Common myeloid progenitor, CD34-positive (primary cell): ENCODE measurements around the gene IQCK.
A peak's percentile ranks its signal among the peaks of the same experiment; 100 is the strongest.

Experiments
- CTCF ChIA-PET: fragments of 350-600 bp; sonication (Branson Sonifier 250); formaldehyde crosslinking; loops from one replicate; lab custom pipeline; 2021; ENCODE audit warnings: antibody characterized with exemption; lab: Charles Lee
- POLR2A ChIA-PET: fragments of 350-600 bp; sonication (Branson Sonifier 250); formaldehyde crosslinking; loops from one replicate; lab custom pipeline; 2021; ENCODE audit warnings: antibody characterized with exemption; lab: Charles Lee
- DNase-seq, 3 donors: peaks; one replicate each; pipeline versions ENCODE4 v3.0.0 to v3.0.0-alpha.2; 2013
- H3K27ac ChIP-seq, 2 experiments: 1 replicate in 1 of 2; 2 replicates in 1 of 2; pipeline ENCODE4 v1.7.0; 2013; ENCODE audit warnings: inconsistent platforms in 2 of 2, low read length in 2 of 2, mild to moderate bottlenecking in 2 of 2, low read depth in 1 of 2, moderate library complexity in 1 of 2; ENCODE audit not compliant: severe bottlenecking in 2 of 2, insufficient read depth in 1 of 2, poor library complexity in 1 of 2
- H3K27me3 ChIP-seq, 5 experiments: replicated peaks in 2 of 5; 1 replicate in 3 of 5; 2 replicates in 2 of 5; pipeline versions ENCODE4 v1.6.1 to v1.7.0; 2013; ENCODE audit warnings: low read length in 4 of 5, mild to moderate bottlenecking in 2 of 5, moderate library complexity in 2 of 5, inconsistent platforms in 1 of 5; ENCODE audit not compliant: insufficient read depth in 5 of 5, control insufficient read depth in 4 of 5
- H3K36me3 ChIP-seq, 4 experiments: 1 replicate in 2 of 4; 2 replicates in 2 of 4; pipeline versions ENCODE4 v1.6.1 to v1.7.0; 2013; ENCODE audit warnings: low read length in 3 of 4, control low read depth in 1 of 4, mild to moderate bottlenecking in 1 of 4; ENCODE audit not compliant: control insufficient read depth in 4 of 4, insufficient read depth in 4 of 4
- H3K4me1 ChIP-seq, 4 experiments: 1 replicate in 3 of 4; 2 replicates in 1 of 4; pipeline versions ENCODE4 v1.6.1 to v1.7.1; 2013; ENCODE audit warnings: low read length in 3 of 4, mild to moderate bottlenecking in 3 of 4, control low read depth in 1 of 4, inconsistent platforms in 1 of 4, moderate library complexity in 1 of 4; ENCODE audit not compliant: control insufficient read depth in 4 of 4, insufficient read depth in 4 of 4; ENCODE audit errors: control extremely low read depth in 1 of 4
- H3K4me3 ChIP-seq, 7 experiments: 1 replicate in 4 of 7; 2 replicates in 3 of 7; pipeline versions ENCODE4 v1.5.1 to v1.7.0; 2013; ENCODE audit warnings: mild to moderate bottlenecking in 7 of 7, low read length in 6 of 7, moderate library complexity in 6 of 7, inconsistent platforms in 2 of 7, low read depth in 2 of 7, control low read depth in 1 of 7; ENCODE audit not compliant: insufficient read depth in 4 of 7, control insufficient read depth in 1 of 7; ENCODE audit errors: extremely low read depth in 1 of 7
- H3K9me3 ChIP-seq, 5 experiments: 1 replicate in 4 of 5; 2 replicates in 1 of 5; pipeline versions ENCODE4 v1.6.1 to v1.7.1; 2013; ENCODE audit warnings: low read length in 4 of 5, mild to moderate bottlenecking in 2 of 5, inconsistent platforms in 1 of 5, low read depth in 1 of 5, moderate library complexity in 1 of 5; ENCODE audit not compliant: control insufficient read depth in 4 of 5, insufficient read depth in 2 of 5; ENCODE audit errors: control extremely low read depth in 1 of 5
- WGBS: methylation state at CpG from one replicate; pipeline ENCODE4 v1.1.5; 2013; ENCODE audit not compliant: insufficient coverage; 5-methylcytosine and 5-hydroxymethylcytosine counted together

Gene IQCK

GRCh38 chr16:19735074-19735867 lies 17.2 kb downstream of the IQCK start:
- 85% methylated on average over 7 of the region's 9 CpGs for WGBS
- CTCF ChIA-PET: interaction anchor here (0.7 to 1.5 kb wide), 2 partner anchors 12 to 13 kb away, joined by 4 read pairs; no protein-coding TSS in a partner anchor

GRCh38 chr16:19737306-19738038 lies 19.4 kb downstream of the IQCK start:
- CTCF ChIA-PET: no interaction called here
- H3K9me3 ChIP-seq: no peaks in the 10 kb centered on the region
- H3K4me3 ChIP-seq: no peak overlapping the region
- H3K27ac ChIP-seq: no peak overlapping the region
- H3K36me3 ChIP-seq: no peaks in the 10 kb centered on the region
- WGBS: 50% methylated on average over 11 of the region's 12 CpGs
- peak in 1 of 3 donors; percentile 15 for DNase-seq
- POLR2A ChIA-PET: interaction anchor here (0.6 kb wide), 1 partner anchor 204 kb away, joined by 3 read pairs; no protein-coding TSS in a partner anchor
- H3K4me1 ChIP-seq: peaks cover 0 to 9% (median 2%) of the 10 kb centered on the region in 4 experiments
- no peaks in the 10 kb centered on the region for H3K27me3 ChIP-seq

More at GRCh38 chr16:19735074-19735867, 17.2 kb downstream of the IQCK start:
- Histone ChIP-seq H3K4me3 (no peak overlapping the region), H3K27me3 (no peaks in the 10 kb centered on the region), H3K27ac (no peak overlapping the region), H3K9me3 (no peaks in the 10 kb centered on the region), H3K36me3 (no peaks in the 10 kb centered on the region), H3K4me1 (peaks cover 0 to 9% (median 2%) of the 10 kb centered on the region in 4 experiments)
- POLR2A ChIA-PET: no interaction called here
- DNase-seq: no peak

- H3K27ac ChIP-seq: no peak overlapping the region
- no peaks in the 10 kb centered on the region for H3K27me3 ChIP-seq
- WGBS: 100% methylated on average over 1 of the region's 1 CpG
- no peaks in the 10 kb centered on the region for H3K9me3 ChIP-seq
- H3K4me1 ChIP-seq: peaks cover 0 to 9% (median 2%) of the 10 kb centered on the region in 4 experiments
- H3K4me3 ChIP-seq: no peak overlapping the region
- ChIA-PET POLR2A (no interaction called here), CTCF (no interaction called here)
- DNase-seq: no peak
- H3K36me3 ChIP-seq: no peaks in the 10 kb centered on the region
Observed at GRCh38 chr16:19741354-19741753, 23.3 kb downstream of the IQCK start.

- Histone ChIP-seq H3K4me3 (no peak overlapping the region), H3K27ac (no peak overlapping the region), H3K36me3 (no peaks in the 10 kb centered on the region), H3K9me3 (no peaks in the 10 kb centered on the region), H3K4me1 (peaks cover 0 to 3% (median 0%) of the 10 kb centered on the region in 4 experiments), H3K27me3 (no peaks in the 10 kb centered on the region)
- ChIA-PET CTCF (no interaction called here), POLR2A (interaction anchor here (0.6 kb wide), 1 partner anchor 667 kb away, joined by 4 read pairs; no protein-coding TSS in a partner anchor)
- DNase-seq: no peak
Observed at GRCh38 chr16:19743816-19744159, 25.7 kb downstream of the IQCK start.

- H3K27me3 ChIP-seq: no peaks in the 10 kb centered on the region
- ChIA-PET POLR2A (no interaction called here), CTCF (no interaction called here)
- DNase-seq: no peak
- H3K4me3 ChIP-seq: no peak overlapping the region
- H3K9me3 ChIP-seq: no peaks in the 10 kb centered on the region
- H3K27ac ChIP-seq: no peak overlapping the region
- 100% methylated on average over 2 of the region's 3 CpGs for WGBS
- H3K36me3 ChIP-seq: no peaks in the 10 kb centered on the region
- peaks cover 0 to 3% (median 0%) of the 10 kb centered on the region in 4 experiments for H3K4me1 ChIP-seq
Observed at GRCh38 chr16:19744670-19745069, 26.6 kb downstream of the IQCK start.

- no peak overlapping the region for H3K27ac ChIP-seq
Observed at GRCh38 chr16:19745286-19746010, 27.4 kb downstream of the IQCK start.

More at GRCh38 chr16:19745286-19746010, 27.4 kb downstream of the IQCK start:
- Histone ChIP-seq H3K9me3 (no peaks in the 10 kb centered on the region), H3K36me3 (no peaks in the 10 kb centered on the region), H3K4me3 (no peak overlapping the region), H3K27me3 (no peaks in the 10 kb centered on the region), H3K4me1 (peaks cover 0 to 3% (median 0%) of the 10 kb centered on the region in 4 experiments)
- POLR2A ChIA-PET: no interaction called here
- WGBS: 92% methylated on average over 7 of the region's 9 CpGs
- no peak for DNase-seq
- CTCF ChIA-PET: interaction anchor here (0.6 to 1.3 kb wide), 2 partner anchors 46 to 146 kb away, joined by 3 read pairs; no protein-coding TSS in a partner anchor
